CD4-positive, alpha-beta T cell treated with Interleukin-17A for 1 hour (primary cell): Measurements from ENCODE around the gene FGA.

Experiments used
- DNase-seq: peaks from one replicate; pipeline ENCODE4 v3.0.0-alpha.2; 2020

The FGA gene

GRCh38 chr4:154577324-154577723 is 13.2 kb downstream of the FGA start:
- no peak for DNase-seq

GRCh38 chr4:154574311-154574710 is 16.2 kb downstream of the FGA start:
- no peak for DNase-seq

GRCh38 chr4:154573190-154573870 is 17.2 kb downstream of the FGA start:
- no peak for DNase-seq

- no peak for DNase-seq
Measured at GRCh38 chr4:154569584-154569983, 21.0 kb downstream of the FGA start.

- no peak for DNase-seq
Measured at GRCh38 chr4:154569028-154569427, 21.5 kb downstream of the FGA start.

GRCh38 chr4:154566639-154567204 is 23.8 kb downstream of the FGA start:
- DNase-seq, result no peak

GRCh38 chr4:154565704-154566103 is 24.8 kb downstream of the FGA start:
- no peak for DNase-seq

GRCh38 chr4:154564311-154564710 is 26.2 kb downstream of the FGA start:
- no peak for DNase-seq

GRCh38 chr4:154562697-154563254 is 27.8 kb downstream of the FGA start, which contains the start of gene FGB:
Gene FGB, plus strand, starts transcription at chr4:154563011. Its CDS starts 8 bp downstream, at chr4:154563019.
- no peak for DNase-seq

GRCh38 chr4:154560824-154561231 is 29.7 kb downstream of the FGA start:
- no peak for DNase-seq

- no peak for DNase-seq
Measured at GRCh38 chr4:154560419-154560801, 30.1 kb downstream of the FGA start.

GRCh38 chr4:154559494-154560418 is 30.8 kb downstream of the FGA start:
- DNase-seq, result peak; percentile 33

- DNase-seq, result no peak
Measured at GRCh38 chr4:154559141-154559493, 31.4 kb downstream of the FGA start.

- DNase-seq, result peak; percentile 84
Measured at GRCh38 chr4:154551872-154552686, 38.5 kb downstream of the FGA start.

GRCh38 chr4:154549894-154550790 is 40.4 kb downstream of the FGA start, which contains the start of gene PLRG1:
Gene PLRG1, minus strand, starts transcription at chr4:154550400. Its CDS starts 92 bp downstream, at chr4:154550308.
- DNase-seq, result peak; percentile 96

- no peak for DNase-seq
Measured at GRCh38 chr4:154545689-154546088, 44.9 kb downstream of the FGA start.

GRCh38 chr4:154542271-154542879 is 48.2 kb downstream of the FGA start:
- DNase-seq, result no peak
